Hematopoietic multipotent progenitor cell treated with erythropoietin and hydrocortisone succinate and interleukin-3 and kit ligand, for 8 days (in vitro differentiated cells): ENCODE results near the gene GPAM.
"Not testable (repeated sequence)": the region's sequence is repeated elsewhere in the genome, so short reads cannot be mapped to it uniquely, and the experiment has no call there.

Source experiments
- DNase-seq: peaks from one replicate; pipeline ENCODE4 v3.0.0-alpha.2; 2015

GPAM gene

DNA sequence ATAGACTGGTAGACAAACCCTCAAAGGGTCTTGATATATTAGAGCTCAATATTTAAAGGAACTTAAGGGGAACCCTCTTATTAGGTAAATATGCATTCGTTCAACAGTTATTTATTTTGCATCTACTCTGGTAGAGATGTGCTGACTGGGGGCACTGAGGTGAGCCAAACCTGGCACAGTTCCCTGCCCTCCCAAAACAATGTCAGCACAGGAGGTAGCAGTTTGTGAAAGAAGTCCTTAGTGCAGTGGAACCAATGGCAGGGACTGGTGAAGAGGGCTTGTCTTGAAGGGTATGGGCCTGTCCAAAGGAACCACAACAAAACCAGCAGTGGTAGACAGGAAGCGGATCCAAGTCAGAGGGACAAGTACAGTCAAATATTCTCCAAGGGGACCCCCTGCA lies 32.6 kb upstream of the GPAM start:
- DNase-seq = no peak

GRCh38 chr10:112215342-112215774 lies 31.8 kb upstream of the GPAM start:
- DNase-seq = peak; percentile 10

- DNase-seq = no peak
These were observed 30.8 kb upstream of the GPAM start for GRCh38 chr10:112214298-112214926.

DNA sequence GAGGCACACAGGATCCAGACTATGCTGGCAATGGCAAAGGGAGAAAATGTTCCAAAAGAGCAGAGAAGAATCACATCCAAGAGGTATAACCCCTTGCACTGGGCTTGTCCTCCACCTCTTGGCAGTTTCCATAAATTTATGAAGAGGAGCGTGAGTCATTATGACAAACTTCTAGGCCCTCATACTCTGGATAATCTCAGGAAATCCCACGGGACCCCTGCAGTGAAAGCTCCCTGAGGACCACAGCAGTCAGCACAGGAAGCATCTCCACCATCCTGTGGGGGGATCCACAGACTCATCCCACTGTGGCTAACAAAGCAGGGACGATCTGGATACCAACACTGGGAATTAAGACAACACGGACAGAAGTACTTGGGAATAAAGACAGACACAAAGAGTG lies 30.3 kb upstream of the GPAM start:
- no peak for DNase-seq

DNA sequence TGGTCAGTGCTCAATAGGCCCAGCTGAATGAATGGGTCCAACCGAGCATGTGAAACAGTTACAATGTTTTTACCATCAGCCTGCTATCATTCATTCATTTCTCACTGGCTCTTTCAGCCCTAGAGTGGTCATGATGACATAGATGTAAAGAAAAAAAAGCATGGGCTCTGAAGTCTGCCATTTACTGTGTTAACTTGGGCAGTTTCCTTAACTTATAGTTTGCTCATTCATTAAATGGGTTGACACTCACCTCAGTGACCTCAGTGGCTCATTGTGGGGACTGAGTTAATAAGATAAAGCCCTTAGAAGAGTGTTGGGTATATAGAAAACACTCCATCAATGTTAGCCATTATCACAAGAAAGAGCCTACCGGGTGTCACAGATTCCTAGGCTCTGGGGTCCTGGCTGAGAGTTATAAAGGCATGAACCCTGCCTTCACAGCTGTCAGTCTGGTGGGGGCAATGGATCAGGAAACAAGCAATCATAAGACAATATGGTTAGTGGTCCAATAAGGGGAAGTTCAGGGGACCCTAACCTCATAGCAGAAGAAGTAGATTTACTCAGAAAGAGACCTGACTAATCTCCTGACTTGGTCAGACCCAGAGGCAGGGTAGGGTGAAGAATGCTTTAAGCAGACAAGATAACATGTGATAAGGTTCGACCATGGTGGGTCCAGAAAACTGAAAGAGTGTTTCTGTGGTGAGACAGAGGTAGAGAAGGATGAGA lies 29.7 kb upstream of the GPAM start:
- DNase-seq = no peak

- DNase-seq = no peak
These were observed 27.1 kb upstream of the GPAM start for GRCh38 chr10:112210666-112211065.

DNA sequence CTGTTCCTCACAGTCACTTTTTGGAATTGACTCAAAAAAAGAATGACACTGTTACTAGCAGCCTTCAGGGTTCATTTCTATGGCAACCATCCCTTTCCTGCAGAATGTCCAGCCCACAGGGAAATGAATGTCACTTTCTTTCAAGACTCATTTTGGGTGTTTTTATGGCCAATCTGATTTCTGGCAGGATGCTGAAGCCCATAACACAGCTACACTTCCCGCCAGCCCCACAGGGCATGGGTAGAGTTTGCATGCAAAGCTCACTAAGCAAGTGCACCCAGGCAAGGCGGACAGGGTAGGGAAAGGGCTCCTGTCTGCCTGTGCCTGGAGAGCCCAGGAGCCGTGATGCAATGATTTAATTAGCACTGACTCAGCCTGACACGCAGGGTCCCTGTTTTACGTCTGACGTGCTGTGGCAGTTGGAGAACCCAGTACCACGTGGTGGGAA lies 26.1 kb upstream of the GPAM start:
- no peak for DNase-seq

GRCh38 chr10:112208997-112209396 lies 25.4 kb upstream of the GPAM start:
- DNase-seq = no peak

GRCh38 chr10:112208292-112208691 lies 24.7 kb upstream of the GPAM start:
- DNase-seq = no peak

- no peak for DNase-seq
These were observed 19.9 kb upstream of the GPAM start for GRCh38 chr10:112203328-112204076.

DNA sequence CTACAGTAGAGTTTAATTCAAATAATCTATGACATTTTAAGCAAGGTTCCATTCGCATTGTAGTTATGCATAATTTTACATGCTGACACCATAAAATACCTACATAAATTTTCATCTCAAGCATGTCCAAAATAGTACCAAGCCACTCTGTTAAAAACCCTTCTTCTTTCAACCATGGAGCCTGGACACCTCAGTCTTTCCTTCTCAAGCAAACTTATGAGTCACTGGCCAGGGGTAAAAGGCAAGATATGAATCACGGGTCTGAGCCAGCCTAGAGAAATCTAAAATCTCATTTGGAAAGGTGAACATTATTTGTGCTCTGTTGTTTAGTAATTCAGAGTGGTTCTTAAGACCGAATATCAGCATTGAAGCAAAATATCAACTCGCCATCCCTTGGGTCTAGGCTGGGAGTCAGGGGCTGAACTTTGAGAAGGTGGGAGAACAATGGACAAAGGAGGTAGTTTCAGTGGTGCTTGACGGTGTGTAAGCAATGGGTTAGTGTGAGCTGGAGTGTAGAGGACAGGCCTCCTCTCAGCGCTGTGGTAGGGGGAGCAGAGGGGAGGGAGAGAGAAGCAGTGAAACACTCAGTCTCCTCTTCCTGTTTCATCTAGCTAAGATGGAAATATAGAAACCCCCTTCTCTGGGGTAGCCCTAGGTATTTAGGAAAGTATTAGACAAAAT lies 19.1 kb upstream of the GPAM start:
- no peak for DNase-seq

- DNase-seq = no peak
These were observed 18.5 kb upstream of the GPAM start for GRCh38 chr10:112202076-112202475.

- DNase-seq = no peak
These were observed 17.8 kb upstream of the GPAM start for GRCh38 chr10:112201334-112201733.

- DNase-seq = not testable (repeated sequence)
These were observed 16.7 kb upstream of the GPAM start for GRCh38 chr10:112200259-112200658.

DNA sequence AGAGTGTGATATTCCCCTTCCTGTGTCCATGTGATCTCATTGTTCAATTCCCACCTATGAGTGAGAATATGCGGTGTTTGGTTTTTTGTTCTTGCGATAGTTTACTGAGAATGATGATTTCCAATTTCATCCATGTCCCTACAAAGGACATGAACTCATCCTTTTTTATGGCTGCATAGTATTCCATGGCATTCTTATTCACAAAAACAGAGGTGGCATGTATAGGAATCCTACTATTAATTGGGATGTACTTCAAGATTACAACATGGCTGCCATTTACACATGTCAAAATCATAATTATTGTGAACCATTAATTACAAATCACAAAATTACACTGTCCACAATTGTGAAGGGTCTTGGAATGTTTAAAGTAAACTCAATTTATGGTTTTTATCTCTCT lies 14.1 kb upstream of the GPAM start:
- DNase-seq = not testable (repeated sequence)

DNA sequence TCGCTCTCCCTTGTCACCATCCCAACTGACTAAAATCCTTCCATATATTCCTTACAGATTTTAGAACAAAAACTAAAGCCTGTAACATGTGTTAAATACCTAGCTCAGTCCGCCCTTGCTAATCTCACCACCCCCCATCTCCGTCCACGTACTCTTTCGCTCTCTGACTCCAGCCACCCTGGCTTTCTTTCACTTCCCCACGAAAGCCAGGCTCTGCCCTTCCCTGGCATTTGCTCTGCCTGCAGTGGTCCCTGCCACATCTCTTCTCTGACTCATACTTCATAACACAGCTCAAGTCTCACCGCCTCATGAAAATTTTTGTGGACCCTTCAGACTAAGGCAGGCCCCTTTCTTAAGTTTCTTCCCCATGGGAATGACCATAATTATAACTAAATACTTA lies 11.7 kb upstream of the GPAM start:
- DNase-seq = no peak

GRCh38 chr10:112191791-112192190 lies 8.2 kb upstream of the GPAM start:
- DNase-seq = no peak

DNA sequence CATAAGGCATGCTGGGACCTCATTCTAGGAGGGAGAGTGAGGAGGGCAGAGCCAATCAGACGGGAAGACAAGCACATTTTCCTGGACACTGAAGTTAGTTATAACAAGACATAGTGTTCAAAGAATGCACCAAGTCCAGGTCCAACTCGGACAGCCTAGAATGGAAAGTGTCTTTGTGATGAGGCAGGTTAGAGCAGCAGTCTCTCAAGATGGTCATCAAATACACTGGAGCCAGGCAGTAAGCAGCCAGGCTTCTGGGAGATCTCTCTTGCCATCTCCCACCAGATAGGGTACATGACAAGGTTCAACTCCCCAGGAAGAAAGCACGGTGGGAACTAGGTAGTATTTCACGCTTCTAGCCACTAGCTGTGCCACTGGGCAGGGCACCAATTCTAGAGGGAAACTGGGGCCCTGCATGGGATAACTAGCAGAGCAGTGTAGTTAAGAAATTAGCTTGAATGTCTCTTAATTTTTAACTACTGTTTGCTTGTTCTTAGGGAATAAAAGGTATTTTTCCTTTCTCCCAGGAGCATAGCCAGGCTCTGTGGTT lies 7.6 kb upstream of the GPAM start:
- DNase-seq = no peak

DNA sequence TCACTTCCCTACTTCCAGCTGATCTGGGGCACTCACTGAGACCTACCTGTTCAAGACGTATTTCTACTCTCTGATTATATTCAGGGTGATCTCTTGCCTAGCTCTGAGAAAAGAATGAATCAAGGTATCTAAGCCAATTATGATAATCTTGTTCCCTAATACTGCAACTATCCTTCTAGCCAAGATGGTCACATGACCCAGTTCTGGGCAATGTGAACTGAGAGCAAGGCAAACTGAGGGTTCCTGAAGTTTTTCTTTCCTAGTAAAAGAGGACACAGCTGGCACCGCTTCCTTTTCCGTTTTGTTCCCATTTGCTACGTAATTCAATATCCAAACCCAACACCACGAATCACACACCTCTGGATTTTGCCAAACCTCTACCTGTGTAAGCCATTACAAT lies 5.9 kb upstream of the GPAM start:
- no peak for DNase-seq

DNA sequence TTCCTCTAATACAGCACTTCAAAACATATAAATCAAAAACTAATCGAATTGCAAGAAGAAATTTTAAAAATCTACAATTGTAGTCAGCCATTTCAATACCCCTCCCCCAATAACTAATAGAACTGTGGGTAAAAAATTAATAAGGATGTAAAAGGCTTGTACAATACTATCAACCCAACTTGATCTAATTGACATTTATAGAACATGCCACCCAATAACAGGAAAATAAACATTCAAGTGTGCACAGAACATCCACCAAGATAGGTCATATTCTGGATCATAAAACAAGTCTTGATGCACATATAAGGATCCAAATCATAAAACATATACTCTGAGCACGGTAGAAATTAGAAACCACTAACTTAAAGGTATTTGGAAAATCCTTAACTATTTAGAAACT lies 4.0 kb upstream of the GPAM start:
- no peak for DNase-seq

- DNase-seq = no peak
These were observed 2.4 kb upstream of the GPAM start for GRCh38 chr10:112185959-112186358.

DNA sequence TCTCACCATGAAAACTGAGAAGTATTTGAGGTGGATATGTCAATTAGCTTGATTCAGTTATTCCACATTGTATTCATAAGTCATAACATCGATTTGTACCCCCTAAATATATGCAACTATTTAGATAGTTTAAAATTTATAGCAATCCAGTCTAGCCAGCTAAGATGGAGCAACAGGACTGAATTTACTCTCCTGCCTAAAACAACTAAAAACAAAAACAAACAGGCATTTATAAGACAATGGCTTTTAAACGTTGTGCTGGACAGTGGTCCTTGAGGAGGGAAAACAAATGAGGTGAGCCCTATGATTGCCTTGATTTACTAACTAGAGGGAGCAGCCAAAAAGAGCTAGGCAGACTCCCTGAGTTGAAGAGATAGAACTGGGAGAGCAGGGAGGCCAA lies 814 bp upstream of the GPAM start:
- peak; percentile 4 for DNase-seq

DNA sequence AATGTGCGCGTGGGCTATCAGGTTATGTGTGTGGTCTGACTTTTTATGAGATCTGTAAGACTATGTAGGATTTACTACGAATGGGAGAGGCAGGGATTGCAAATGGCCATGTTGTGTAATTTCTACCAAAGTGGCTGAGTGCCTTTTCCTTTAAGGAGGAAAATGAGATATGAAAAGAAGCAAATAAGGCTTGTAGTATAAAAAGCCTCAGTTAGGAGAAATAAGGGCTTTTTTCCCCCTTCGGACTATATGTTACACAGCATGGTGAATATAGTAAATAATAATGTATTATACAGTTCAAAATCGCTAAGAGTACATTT lies 447 bp upstream of the GPAM start:
- DNase-seq = no peak
